HK-2 (cell line): ENCODE results near the gene UBE2F.
"Not testable (repeated sequence)": the region's sequence is repeated elsewhere in the genome, so short reads cannot be mapped to it uniquely, and the experiment has no call there.

Experiments
- DNase-seq: peaks from one replicate; pipeline ENCODE4 v3.0.0-alpha.2; 2018; ENCODE audit not compliant: unreplicated experiment

The UBE2F gene

GRCh38 chr2:238045575-238045974 lies 78.8 kb downstream of the UBE2F start:
- no peak for DNase-seq

- DNase-seq: no peak
Observed at GRCh38 chr2:238046725-238047270, 80.0 kb downstream of the UBE2F start.

DNA sequence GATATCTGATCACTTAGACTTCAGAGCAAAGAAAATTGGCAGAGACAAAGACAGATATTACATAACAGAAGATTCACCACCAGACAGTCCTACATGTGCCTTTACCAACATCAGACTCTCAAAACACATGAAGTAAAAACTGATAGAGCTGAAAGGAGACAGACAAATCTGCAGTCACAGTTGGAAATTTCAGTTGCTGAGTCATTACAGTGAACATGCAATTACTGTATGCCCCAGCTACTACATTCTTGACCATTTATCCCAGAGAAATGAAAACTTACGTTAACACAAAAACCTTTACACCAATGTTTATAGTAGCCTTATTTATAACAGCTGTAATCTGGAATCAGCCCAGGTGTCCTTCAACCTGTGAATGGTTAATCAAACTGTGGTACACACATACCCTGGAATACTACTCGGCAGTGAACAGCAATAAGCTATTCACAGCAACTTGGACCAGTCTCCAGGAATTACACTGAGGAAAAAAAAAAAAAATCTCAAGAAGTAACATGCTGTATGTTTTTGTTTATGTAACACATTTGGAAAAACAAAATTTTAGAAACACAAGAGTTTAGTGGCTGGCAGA lies 86.5 kb downstream of the UBE2F start:
- DNase-seq: no peak

- no peak for DNase-seq
Observed at GRCh38 chr2:238055841-238056240, 89.0 kb downstream of the UBE2F start.

GRCh38 chr2:238057696-238058575 lies 91.1 kb downstream of the UBE2F start:
- DNase-seq: not testable (repeated sequence)

DNA sequence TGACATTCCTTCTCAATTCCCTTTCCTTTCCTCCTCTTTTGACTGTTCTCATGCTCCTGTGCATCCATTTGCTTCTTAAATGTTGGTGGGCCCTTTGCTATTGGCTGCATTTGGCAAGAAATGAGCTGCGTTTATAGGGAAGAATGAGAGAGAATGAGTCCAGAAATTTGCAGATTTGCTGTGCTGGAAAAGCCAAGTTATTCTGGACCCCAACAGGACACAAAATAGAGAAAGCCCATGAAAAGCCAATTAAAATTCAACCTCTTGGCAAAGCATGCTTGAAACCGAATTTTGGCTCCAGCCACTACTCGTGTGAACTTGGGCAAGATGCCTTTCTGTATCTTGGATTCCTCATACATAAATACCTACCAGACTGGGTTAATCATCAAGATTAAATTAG lies 92.7 kb downstream of the UBE2F start:
- DNase-seq: no peak

DNA sequence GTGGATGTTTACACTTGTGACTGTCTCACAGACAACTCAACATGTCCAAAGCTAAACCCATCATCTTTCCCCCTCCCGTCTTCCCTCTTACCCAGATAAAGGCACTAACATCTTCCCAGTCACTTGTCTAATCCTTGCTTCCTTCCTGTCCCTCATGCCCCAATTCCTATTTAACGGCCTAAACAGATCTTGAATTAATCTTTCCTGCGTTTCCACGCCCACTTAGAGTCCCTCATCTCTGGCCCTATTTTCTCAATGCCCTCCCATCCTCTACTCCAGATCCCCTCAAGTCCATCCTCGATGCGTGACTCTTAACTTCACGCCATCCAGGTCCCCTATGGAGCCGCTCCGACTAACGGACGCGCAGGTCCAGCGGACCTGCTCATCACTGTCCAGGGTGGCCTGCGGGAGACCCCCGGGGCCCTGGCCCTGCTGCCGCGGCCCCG lies 93.3 kb downstream of the UBE2F start:
- no peak for DNase-seq

- peak; percentile 98 for DNase-seq
Observed at GRCh38 chr2:238060542-238061314, 93.9 kb downstream of the UBE2F start, which contains the start of gene SCLY. Gene SCLY (plus strand): TSS chr2:238061001. CDS start chr2:238061055, 54 bp downstream.

GRCh38 chr2:238061315-238062202 lies 94.7 kb downstream of the UBE2F start:
- peak; percentile 56 for DNase-seq

- no peak for DNase-seq
Observed at GRCh38 chr2:238063414-238064189, 96.8 kb downstream of the UBE2F start.

GRCh38 chr2:238064376-238064775 lies 97.6 kb downstream of the UBE2F start:
- DNase-seq: peak; percentile 10

DNA sequence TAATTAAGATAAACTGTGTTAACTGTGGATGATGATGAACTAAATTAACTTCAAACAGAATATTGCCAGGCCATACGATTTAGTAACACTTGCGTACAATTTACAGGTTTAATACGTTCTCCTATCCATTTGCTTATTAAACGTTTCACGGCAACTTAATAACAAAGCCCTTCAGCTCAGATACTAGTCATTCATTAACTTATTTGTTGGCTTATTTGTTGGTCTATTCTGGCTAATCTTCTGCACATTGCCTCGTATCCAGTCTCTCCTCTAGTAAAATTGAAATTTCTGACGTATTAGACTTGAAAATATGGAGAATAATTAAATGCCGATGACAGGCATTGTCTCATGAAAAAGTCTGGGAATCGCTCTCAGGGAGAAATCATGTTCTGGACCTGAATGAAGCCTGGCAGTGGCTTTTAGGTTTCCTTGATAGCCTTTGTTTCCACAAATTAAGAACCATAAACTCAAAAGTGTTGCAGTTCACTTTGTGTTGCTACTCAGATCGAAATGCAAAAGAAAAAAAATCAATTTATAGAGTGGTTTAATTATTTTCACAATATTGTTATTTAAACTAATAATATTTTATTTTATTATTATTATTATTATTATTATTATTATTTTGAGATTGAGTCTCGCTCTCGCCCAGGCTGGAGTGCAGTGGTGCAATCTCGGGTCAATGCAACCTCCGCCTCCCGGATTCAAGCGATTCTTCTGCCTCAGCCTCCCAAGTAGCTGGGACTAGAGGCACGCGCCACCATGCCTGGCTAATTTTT lies 98.4 kb downstream of the UBE2F start:
- no peak for DNase-seq

- DNase-seq: no peak
Observed at GRCh38 chr2:238066218-238066617, 99.4 kb downstream of the UBE2F start.

DNA sequence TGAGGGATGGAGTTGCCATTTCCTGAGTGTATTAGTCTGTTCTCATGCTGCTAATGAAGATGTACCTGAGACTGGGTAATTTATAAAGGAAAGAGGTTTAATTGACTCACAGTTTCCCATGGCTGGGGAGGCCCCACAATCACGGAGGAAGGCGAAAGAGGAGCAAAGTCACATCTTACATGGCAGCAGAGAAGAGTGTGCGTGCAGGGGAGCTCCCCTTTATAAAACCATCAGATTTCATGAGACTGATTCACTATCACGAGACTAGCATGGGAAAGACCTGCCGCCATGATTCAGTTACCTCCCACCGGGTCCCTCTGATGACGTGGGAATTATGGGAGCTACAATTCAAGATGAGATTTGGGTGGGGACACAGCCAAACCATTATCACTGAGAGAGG lies 99.9 kb downstream of the UBE2F start:
- not testable (repeated sequence) for DNase-seq

DNA sequence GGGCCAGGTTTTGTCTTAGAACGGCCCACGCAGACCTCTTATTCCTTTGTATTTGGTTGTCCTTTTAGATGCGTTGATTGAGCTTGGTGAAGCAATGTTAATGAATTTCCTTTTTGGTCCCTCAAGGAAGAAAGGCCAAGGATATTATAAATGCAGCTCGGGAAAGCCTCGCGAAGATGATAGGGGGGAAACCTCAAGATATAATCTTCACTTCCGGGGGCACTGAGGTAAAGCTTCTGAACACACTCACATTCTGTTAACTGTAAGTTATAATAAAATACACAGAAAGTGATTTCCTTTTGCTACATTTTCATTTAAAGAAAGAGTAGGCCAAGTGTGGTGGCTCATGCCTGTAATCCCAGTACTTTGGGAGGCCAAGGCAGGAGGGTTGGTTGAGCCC lies 101.1 kb downstream of the UBE2F start:
- DNase-seq: no peak

- no peak for DNase-seq
Observed at GRCh38 chr2:238069021-238069709, 102.4 kb downstream of the UBE2F start.

DNA sequence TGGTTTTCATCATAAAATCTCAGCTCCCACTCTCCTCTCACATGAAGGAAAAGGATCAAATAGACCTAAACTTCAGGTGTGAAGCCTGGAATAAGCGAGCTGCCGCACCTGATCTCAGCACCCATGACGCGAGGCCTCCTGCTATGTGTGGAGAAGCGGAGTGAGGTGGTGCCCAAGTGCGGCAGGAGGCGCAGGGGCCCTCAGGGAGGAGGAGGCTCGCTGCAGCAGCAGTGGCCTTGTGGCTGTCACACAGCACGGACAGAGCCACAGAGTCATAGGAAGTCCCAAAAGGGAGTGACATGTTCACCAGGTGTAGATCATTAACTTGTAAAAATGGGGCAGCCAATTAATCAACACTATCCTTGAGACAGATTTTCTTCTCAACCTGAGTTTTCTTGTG lies 103.1 kb downstream of the UBE2F start:
- DNase-seq: no peak

DNA sequence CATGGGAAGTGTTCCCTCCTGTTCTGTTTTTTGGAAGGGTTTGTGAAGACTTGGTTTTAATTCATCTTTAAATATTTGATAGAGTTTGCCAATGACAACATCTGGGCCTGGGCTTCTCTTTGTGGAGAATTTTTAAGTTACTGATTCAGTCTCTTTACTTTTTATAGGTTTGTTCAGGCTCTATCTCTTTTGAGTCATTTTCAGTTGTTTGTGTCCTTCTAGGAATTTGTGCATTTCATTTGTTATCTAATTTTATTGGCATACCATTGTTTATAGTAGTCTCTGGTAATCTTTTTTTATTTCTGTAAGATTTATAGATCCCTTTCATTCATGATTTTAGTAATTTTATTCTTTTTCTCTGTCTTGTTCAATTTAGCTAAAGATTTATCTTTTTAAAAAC lies 108.6 kb downstream of the UBE2F start:
- no peak for DNase-seq

GRCh38 chr2:238077292-238077691 lies 110.5 kb downstream of the UBE2F start:
- no peak for DNase-seq
